Liver (tissue), 9 donors: Measurements from ENCODE around the gene SNX9. TPM values are rescaled to one million over a fixed set of nuclear protein-coding genes. Genes with fewer than 3 reads are reported as not detected.
"Not testable (repeated sequence)": the region's sequence is repeated elsewhere in the genome, so short reads cannot be mapped to it uniquely, and the experiment has no call there.

Experiments used
- DNase-seq: peaks from one replicate; pipeline ENCODE4 v3.0.0-alpha.2; 2017; ENCODE audit warnings: low spot score
- H3K27ac ChIP-seq, 2 donors: one replicate each; pipeline ENCODE4 v1.7.0; 2013; ENCODE audit warnings: inconsistent platforms in 2 of 2, low read length in 2 of 2, control low read depth in 1 of 2, low read depth in 1 of 2, mild to moderate bottlenecking in 1 of 2
- H3K27me3 ChIP-seq, 4 donors: one replicate each; pipeline versions ENCODE4 v1.6.1 to v1.7.0; 2013; ENCODE audit warnings: low read length in 3 of 4, inconsistent platforms in 1 of 4, mild to moderate bottlenecking in 1 of 4, moderate library complexity in 1 of 4; ENCODE audit not compliant: control insufficient read depth in 4 of 4, insufficient read depth in 4 of 4
- H3K36me3 ChIP-seq, 4 donors: one replicate each; pipeline versions ENCODE4 v1.6.1 to v1.7.0; 2013; ENCODE audit warnings: low read length in 3 of 4, mild to moderate bottlenecking in 3 of 4, low read depth in 1 of 4, moderate library complexity in 1 of 4; ENCODE audit not compliant: control insufficient read depth in 4 of 4, insufficient read depth in 3 of 4
- H3K4me1 ChIP-seq, 4 donors: one replicate each; pipeline versions ENCODE4 v1.6.1 to v1.7.0; 2013; ENCODE audit warnings: low read length in 3 of 4, mild to moderate bottlenecking in 3 of 4, moderate library complexity in 1 of 4; ENCODE audit not compliant: control insufficient read depth in 4 of 4, insufficient read depth in 4 of 4
- H3K4me3 ChIP-seq, 3 donors: one replicate each; pipeline versions ENCODE4 v1.6.1 to v1.7.0; 2013; ENCODE audit warnings: low read length in 3 of 3, control low read depth in 1 of 3, low read depth in 1 of 3, mild to moderate bottlenecking in 1 of 3
- H3K9ac ChIP-seq, 2 donors: one replicate each; pipeline ENCODE4 v1.7.0; 2013; ENCODE audit warnings: low read length in 2 of 2, mild to moderate bottlenecking in 2 of 2, moderate library complexity in 2 of 2, control low read depth in 1 of 2, low read depth in 1 of 2
- H3K9me3 ChIP-seq, 4 donors: one replicate each; pipeline versions ENCODE4 v1.6.1 to v1.7.0; 2013; ENCODE audit warnings: low read length in 3 of 4; ENCODE audit not compliant: control insufficient read depth in 4 of 4
- FOXA1 ChIP-seq: IDR thresholded peaks from 2 replicates; pipeline ENCODE4 v1.6.1; 2016; ENCODE audit warnings: antibody characterized with exemption
- GABPA ChIP-seq, 2 donors: IDR thresholded peaks in 1 of 2; conservative IDR thresholded peaks in 1 of 2; 2 replicates each; pipeline ENCODE4 v1.6.1; 2016; ENCODE audit warnings: antibody characterized with exemption in 2 of 2, mild to moderate bottlenecking in 1 of 2, moderate library complexity in 1 of 2
- HNF4A ChIP-seq, 2 donors: conservative IDR thresholded peaks; 2 replicates each; pipeline ENCODE4 v1.6.1; 2016; ENCODE audit warnings: antibody characterized with exemption in 2 of 2, mild to moderate bottlenecking in 2 of 2
- HNF4G ChIP-seq: IDR thresholded peaks from 2 replicates; pipeline ENCODE4 v1.6.1; 2016; ENCODE audit warnings: antibody characterized with exemption
- JUND ChIP-seq, 2 donors: IDR thresholded peaks; 2 replicates each; pipeline ENCODE4 v1.6.1; 2016; ENCODE audit warnings: antibody characterized with exemption in 2 of 2
- NR2F2 ChIP-seq: IDR thresholded peaks from 2 replicates; pipeline ENCODE4 v1.6.1; 2016; ENCODE audit warnings: antibody characterized with exemption
- RAD21 ChIP-seq, 2 donors: IDR thresholded peaks; 2 replicates each; pipeline ENCODE4 v1.6.1; 2016; ENCODE audit warnings: antibody characterized with exemption in 2 of 2, mild to moderate bottlenecking in 2 of 2
- REST ChIP-seq: IDR thresholded peaks from 2 replicates; pipeline ENCODE4 v1.6.1; 2016; ENCODE audit warnings: antibody characterized with exemption, mild to moderate bottlenecking
- RXRA ChIP-seq, 2 donors: IDR thresholded peaks; 2 replicates each; pipeline ENCODE4 v1.6.1; 2017 to 2018; ENCODE audit warnings: antibody characterized with exemption in 2 of 2, mild to moderate bottlenecking in 1 of 2
- SP1 ChIP-seq: IDR thresholded peaks from 2 replicates; pipeline ENCODE4 v1.6.1; 2018; ENCODE audit warnings: antibody characterized with exemption, mild to moderate bottlenecking
- TAF1 ChIP-seq: conservative IDR thresholded peaks from 2 replicates; pipeline ENCODE4 v1.6.1; 2016; ENCODE audit warnings: antibody characterized with exemption, mild to moderate bottlenecking
- WGBS: extraction: QIAGEN DNeasy Blood & Tissue Kit; methylation state at CpG from one replicate; pipeline ENCODE4 v1.1.7; 2013; 5-methylcytosine and 5-hydroxymethylcytosine counted together
- polyA plus RNA-seq, 2 donors: library from polyadenylated mRNA; stranded (reverse) in 1 of 2; unstranded in 1 of 2; fragments of 200-250 nt in 1 of 2; fragments of >200 nt in 1 of 2; fragmentation: Nextera tagmentation in 1 of 2; extraction: Ambion mirVana in 1 of 2; gene quantifications; one replicate each; pipeline versions ENCODE4 v1.2.1 to v1.2.3, GENCODE V29; 2013 to 2015
- total RNA-seq, 2 donors: library from RNA; depleted of rRNA; stranded (reverse); fragments of >200 nt; gene quantifications; one replicate each; pipeline ENCODE4 v1.2.3, GENCODE V29; 2014
- TF ChIP-seq, protein P1 (sequence below): IDR thresholded peaks from 2 replicates; pipeline ENCODE4 v1.6.1; 2016; ENCODE audit warnings: antibody characterized with exemption
- TF ChIP-seq, protein P2 (sequence below): fragments of 150-350 bp; IDR thresholded peaks from 2 replicates; pipeline ENCODE4 v1.5.1; 2017; ENCODE audit warnings: improper control_type of control experiment, low read depth, low read length; ENCODE audit not compliant: missing input control
- TF ChIP-seq, protein P3 (sequence below): IDR thresholded peaks from 2 replicates; pipeline ENCODE4 v1.6.1; 2016; ENCODE audit warnings: antibody characterized with exemption
- donor health status: healthy.
- donor health status: healthy.
- donor health status: healthy.
- donor health status: healthy.
- donor health status: healthy.

Gene SNX9
- total and polyA plus RNA-seq, 4 donors = 16.4 to 31.0 (median 22.3) TPM

DNA sequence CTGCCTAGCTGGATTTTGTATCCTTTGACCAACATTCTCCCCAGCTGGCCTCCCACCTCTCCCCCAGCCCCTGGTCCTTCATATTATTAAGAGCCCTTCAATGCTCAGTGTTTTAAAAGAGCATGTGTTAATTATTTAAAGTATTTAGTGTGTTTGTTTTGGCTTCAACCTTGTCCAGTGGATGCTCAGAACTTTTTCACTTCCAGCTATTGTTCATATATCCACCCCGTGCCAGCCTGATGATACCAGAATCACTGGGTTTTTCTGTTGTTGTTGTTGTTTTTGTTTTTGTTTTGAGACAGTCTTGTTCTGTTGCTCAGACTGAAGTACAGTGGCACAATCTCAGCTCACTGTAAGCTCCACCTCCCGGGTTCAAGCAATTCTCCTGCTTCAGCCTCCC is 30.4 kb upstream of the SNX9 start:
- no peak overlapping the region for H3K27ac ChIP-seq
- H3K9me3 ChIP-seq = no peaks in the 10 kb centered on the region
- no peaks in the 10 kb centered on the region for H3K27me3 ChIP-seq
- no peak overlapping the region for H3K4me3 ChIP-seq
- no peak overlapping the region for H3K9ac ChIP-seq
- WGBS = 87% methylated on average over 2 of the region's 2 CpGs
- DNase-seq = no peak
- no peaks in the 10 kb centered on the region for H3K36me3 ChIP-seq
- no peak for TF ChIP-seq RAD21 (IDR thresholded peaks at IDR 0.05)
- TF ChIP-seq TAF1 = no peak
- TF ChIP-seq, protein P1, sequence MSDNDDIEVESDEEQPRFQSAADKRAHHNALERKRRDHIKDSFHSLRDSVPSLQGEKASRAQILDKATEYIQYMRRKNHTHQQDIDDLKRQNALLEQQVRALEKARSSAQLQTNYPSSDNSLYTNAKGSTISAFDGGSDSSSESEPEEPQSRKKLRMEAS = no peak
- no peak for TF ChIP-seq HNF4G
- no peak for TF ChIP-seq REST
- no peak for TF ChIP-seq HNF4A (conservative IDR thresholded peaks at IDR 0.05)
- no peak for TF ChIP-seq NR2F2
- no peak for TF ChIP-seq SP1
- no peak for TF ChIP-seq GABPA (IDR thresholded peaks at IDR 0.05 in 1 of 2, conservative IDR thresholded peaks at IDR 0.05 in 1 of 2)
- TF ChIP-seq, protein P2, sequence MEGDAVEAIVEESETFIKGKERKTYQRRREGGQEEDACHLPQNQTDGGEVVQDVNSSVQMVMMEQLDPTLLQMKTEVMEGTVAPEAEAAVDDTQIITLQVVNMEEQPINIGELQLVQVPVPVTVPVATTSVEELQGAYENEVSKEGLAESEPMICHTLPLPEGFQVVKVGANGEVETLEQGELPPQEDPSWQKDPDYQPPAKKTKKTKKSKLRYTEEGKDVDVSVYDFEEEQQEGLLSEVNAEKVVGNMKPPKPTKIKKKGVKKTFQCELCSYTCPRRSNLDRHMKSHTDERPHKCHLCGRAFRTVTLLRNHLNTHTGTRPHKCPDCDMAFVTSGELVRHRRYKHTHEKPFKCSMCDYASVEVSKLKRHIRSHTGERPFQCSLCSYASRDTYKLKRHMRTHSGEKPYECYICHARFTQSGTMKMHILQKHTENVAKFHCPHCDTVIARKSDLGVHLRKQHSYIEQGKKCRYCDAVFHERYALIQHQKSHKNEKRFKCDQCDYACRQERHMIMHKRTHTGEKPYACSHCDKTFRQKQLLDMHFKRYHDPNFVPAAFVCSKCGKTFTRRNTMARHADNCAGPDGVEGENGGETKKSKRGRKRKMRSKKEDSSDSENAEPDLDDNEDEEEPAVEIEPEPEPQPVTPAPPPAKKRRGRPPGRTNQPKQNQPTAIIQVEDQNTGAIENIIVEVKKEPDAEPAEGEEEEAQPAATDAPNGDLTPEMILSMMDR = no peak
- TF ChIP-seq JUND (IDR thresholded peaks at IDR 0.05) = no peak
- TF ChIP-seq RXRA (IDR thresholded peaks at IDR 0.05) = no peak
- H3K4me1 ChIP-seq = peaks cover 0 to 8% (median 4%) of the 10 kb centered on the region in 4 donors

GRCh38 chr6:157794012-157794411 is 29.0 kb upstream of the SNX9 start:
- H3K27ac ChIP-seq, H3K4me3 ChIP-seq, H3K4me1 ChIP-seq, H3K9ac ChIP-seq, DNase-seq, H3K9me3 ChIP-seq, H3K27me3 ChIP-seq, H3K36me3 ChIP-seq: not testable (repeated sequence)
- 90% methylated on average over 5 of the region's 5 CpGs for WGBS

GRCh38 chr6:157795841-157796240 is 27.2 kb upstream of the SNX9 start:
- Histone ChIP-seq H3K9ac (no peak overlapping the region), H3K36me3 (no peaks in the 10 kb centered on the region), H3K27ac (no peak overlapping the region), H3K4me3 (no peak overlapping the region), H3K4me1 (peaks cover 0 to 8% (median 4%) of the 10 kb centered on the region in 4 donors), H3K9me3 (no peaks in the 10 kb centered on the region), H3K27me3 (no peaks in the 10 kb centered on the region)
- no peak for DNase-seq
- TF ChIP-seq HNF4G (no peak), FOXA1 (no peak)
- TF ChIP-seq, protein P3, sequence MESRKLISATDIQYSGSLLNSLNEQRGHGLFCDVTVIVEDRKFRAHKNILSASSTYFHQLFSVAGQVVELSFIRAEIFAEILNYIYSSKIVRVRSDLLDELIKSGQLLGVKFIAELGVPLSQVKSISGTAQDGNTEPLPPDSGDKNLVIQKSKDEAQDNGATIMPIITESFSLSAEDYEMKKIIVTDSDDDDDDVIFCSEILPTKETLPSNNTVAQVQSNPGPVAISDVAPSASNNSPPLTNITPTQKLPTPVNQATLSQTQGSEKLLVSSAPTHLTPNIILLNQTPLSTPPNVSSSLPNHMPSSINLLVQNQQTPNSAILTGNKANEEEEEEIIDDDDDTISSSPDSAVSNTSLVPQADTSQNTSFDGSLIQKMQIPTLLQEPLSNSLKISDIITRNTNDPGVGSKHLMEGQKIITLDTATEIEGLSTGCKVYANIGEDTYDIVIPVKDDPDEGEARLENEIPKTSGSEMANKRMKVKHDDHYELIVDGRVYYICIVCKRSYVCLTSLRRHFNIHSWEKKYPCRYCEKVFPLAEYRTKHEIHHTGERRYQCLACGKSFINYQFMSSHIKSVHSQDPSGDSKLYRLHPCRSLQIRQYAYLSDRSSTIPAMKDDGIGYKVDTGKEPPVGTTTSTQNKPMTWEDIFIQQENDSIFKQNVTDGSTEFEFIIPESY = no peak
- WGBS = 74% methylated on average over 6 of the region's 6 CpGs
